ENCODE measurements around the gene FNDC8.
"Not testable (repeated sequence)": the region's sequence is repeated elsewhere in the genome, so short reads cannot be mapped to it uniquely, and the experiment has no call there.

The FNDC8 gene

GRCh38 chr17:35121315-35121714, at the start of gene FNDC8:
TSS of gene FNDC8 (plus strand) at chr17:35121615. CDS start at chr17:35121694, 79 bp downstream.
- no peak for DNase-seq

GRCh38 chr17:35073183-35073790, 48.1 kb upstream of the FNDC8 start:
- DNase-seq = no peak

- no peak for DNase-seq
Observed at GRCh38 chr17:35073991-35074627, 47.3 kb upstream of the FNDC8 start.

- no peak for DNase-seq
Observed at GRCh38 chr17:35074711-35075707, 46.4 kb upstream of the FNDC8 start.

- no peak for DNase-seq
Observed at GRCh38 chr17:35076874-35077273, 44.5 kb upstream of the FNDC8 start.

GRCh38 chr17:35079547-35080423, 41.6 kb upstream of the FNDC8 start:
- no peak for DNase-seq

GRCh38 chr17:35080536-35080935, 40.9 kb upstream of the FNDC8 start:
- DNase-seq = no peak

- DNase-seq = no peak
Observed at GRCh38 chr17:35081638-35082037, 39.8 kb upstream of the FNDC8 start.

- DNase-seq = peak; percentile 75
Observed at GRCh38 chr17:35082073-35082657, 39.2 kb upstream of the FNDC8 start.

- DNase-seq = no peak
Observed at GRCh38 chr17:35083071-35083470, 38.3 kb upstream of the FNDC8 start.

GRCh38 chr17:35084987-35085386, 36.4 kb upstream of the FNDC8 start:
- peak; percentile 86 for DNase-seq

GRCh38 chr17:35086164-35086563, 35.3 kb upstream of the FNDC8 start:
- DNase-seq = no peak

- no peak for DNase-seq
Observed at GRCh38 chr17:35086931-35087573, 34.4 kb upstream of the FNDC8 start.

- DNase-seq = peak; percentile 63
Observed at GRCh38 chr17:35087731-35088355, 33.6 kb upstream of the FNDC8 start.

- peak; percentile 63 for DNase-seq
Observed at GRCh38 chr17:35088356-35088880, 33.0 kb upstream of the FNDC8 start.

- peak; percentile 63 for DNase-seq
Observed at GRCh38 chr17:35088881-35089585, 32.4 kb upstream of the FNDC8 start.

GRCh38 chr17:35089586-35090296, 31.7 kb upstream of the FNDC8 start:
- DNase-seq = peak; percentile 74

GRCh38 chr17:35090707-35091106, 30.7 kb upstream of the FNDC8 start:
- DNase-seq = not testable (repeated sequence)

GRCh38 chr17:35094902-35095301, 26.5 kb upstream of the FNDC8 start:
- peak; percentile 39 for DNase-seq

Measured in kidney glomerular epithelial cell (primary cell).